ENCODE results near the gene PYDC1.

- TF ChIP-seq CTCF (IDR thresholded peaks at IDR 0.05), result no peak
- no peak for TF ChIP-seq POLR2A (IDR thresholded peaks at IDR 0.05)
These were observed 45.1 kb upstream of the PYDC1 start for GRCh38 chr16:31262084-31262483.

All from uterus (tissue), 2 donors.